GM21360 (cell line): Measurements from ENCODE around the gene DESI2.
"Not testable (repeated sequence)": the region's sequence is repeated elsewhere in the genome, so short reads cannot be mapped to it uniquely, and the experiment has no call there.

ENCODE experiments used
- ATAC-seq: cut with Tn5 transposase; IDR thresholded peaks from one replicate; pipeline ENCODE4 v1.9.1; 2021; ENCODE audit warnings: mild to moderate bottlenecking, moderate library complexity; ENCODE audit not compliant: unreplicated experiment

DESI2 gene

DNA sequence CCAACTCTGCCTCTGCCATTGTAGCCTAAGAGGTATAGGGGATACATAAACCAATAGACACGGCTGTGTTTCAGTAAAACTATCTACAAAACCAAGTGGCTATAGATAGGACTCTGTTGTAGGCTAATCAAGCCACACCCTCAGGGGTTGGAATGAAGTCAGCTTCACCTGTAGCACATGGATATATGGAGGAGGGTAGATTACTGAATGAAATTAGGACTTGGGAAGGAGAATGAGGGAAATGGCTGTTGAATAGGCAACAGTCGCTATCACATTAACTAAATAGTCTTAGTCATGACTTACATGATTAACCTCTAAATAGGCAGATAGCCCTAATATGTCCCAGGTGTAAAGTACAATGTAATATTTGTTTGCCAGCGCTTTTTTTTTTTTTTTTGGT is 49.7 kb downstream of the DESI2 start:
- no peak for ATAC-seq

GRCh38 chr1:244704107-244704506 is 51.2 kb downstream of the DESI2 start:
- no peak for ATAC-seq

DNA sequence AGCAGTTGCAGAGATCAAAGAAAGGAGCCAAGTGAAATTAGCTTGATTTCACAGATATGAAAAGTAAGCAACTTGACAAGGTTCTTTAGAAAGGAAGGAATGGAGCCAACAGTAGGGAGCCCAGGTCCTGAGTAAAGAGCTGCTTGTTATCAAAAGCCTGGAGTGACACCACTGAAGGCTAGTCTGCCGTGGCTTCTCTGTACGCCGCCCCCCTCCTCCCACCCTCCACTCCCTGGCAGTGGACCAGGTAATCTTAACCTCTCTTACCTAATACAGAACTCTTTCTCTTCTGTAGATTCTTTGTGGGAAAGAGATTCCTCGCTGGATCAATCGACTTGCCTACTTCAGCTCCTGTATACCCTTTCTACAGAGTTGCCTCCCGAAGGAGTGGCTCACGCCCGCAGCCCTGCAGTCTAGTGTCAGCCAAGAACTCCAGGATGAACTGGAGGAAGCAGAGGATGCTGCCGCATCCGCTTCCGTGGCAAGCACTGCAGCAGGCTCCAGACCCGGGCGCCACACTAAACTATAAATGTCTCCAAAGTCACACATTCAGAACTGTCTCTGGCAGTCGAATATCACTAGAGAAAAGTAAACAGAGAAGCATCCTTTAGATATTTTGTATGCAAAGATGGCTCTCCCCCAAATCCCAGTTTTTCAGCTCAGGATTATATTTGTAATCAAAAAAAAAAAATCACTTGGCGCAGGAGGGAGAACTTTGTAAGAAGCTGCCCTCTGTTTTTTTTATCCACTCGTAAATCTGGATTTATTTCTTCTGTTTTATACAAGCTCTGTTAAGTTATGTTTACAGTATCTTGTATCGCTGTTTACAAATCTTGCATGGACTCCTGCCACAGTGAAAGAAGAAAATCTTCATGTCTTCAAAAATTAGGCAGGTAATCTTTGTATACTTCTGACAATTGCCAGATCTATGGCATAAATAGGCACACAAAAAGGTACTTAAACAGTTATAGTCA is 52.6 kb downstream of the DESI2 start:
- ATAC-seq, result no peak

DNA sequence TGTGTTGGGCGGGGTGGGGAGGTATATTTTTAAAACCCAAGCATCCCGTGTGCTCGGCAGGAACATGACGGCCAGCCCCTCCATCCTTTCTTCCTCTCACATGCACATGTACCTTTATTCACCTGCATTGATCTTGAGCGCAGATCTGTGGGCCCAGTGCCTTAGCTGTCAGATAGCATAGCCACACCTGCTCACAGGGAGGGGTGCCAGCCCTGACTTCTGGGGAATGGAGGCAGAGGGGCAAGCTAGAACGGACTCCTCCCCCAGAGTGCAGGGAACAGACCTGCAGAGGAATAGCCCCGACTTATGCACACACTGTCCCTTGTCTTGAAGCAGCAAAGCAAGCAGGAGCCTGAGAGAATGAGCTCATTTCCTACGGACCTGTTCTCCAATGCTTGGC is 56.1 kb downstream of the DESI2 start:
- no peak for ATAC-seq

DNA sequence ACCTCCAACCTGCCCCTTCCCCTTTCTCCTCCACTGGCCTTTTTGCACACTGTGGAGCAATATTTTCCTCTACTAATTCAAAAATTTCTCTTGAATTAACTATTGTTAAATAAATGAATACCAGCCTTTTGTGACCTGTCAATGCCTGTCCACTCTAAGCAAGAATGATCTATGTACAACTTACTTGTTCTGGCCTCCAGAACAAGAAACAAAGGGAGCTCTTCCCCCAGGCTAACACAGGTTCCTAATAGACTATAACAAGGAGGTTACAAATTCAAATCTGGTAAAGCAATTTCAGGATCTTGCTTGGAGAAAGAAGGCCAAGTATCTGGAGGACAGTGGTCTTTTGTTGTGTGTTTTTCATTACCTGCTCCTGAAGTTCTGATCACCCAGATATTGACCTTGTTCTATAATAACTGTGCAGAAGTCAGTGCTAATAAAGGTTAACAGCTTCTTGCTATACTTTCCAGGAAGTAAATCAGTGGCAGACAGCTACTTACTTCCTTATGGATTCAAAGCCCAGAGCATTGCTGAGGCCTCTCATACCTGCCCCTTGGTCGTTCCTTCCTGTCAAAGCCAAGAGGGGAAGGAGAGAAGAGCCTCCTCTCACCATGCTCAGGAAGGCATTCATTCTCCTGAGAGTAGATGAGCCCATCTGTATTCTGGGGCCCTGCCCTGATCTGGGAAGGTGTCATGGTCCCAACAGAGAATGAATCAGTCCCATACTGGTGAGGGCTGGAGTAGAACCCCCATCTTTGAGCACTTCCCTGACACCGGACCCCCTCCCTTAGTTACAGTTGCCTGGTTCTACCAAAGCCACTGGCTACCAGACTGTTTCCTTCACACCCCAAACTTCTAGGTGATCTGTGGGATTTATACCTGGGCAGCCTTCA is 56.8 kb downstream of the DESI2 start:
- ATAC-seq, result no peak

DNA sequence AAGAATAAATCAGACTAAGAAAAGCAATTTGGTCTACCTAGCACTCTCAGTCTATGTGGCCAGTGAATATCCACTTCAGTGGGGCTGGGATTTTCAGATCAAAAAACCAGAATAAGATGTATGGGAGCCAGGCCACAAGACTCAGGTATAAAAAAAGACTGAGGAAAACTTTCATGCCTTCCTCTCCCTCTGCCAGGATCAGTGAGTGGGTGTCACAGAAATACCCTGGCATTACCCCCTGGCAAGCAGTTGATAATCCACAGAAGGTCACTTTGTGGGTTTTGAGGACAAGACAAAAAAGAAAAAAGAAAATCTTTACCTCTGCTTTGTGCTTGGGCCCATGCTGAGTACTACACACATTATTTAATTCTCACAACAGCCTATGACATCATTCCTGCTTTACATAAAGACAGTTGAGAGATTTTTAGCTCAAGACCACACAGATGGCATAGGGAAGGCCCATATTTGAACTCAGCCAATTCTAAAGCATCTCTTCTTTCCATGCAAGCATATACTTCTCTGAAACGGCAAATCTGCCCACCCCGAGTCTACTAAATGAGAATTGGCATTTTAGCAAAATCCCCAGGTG is 57.6 kb downstream of the DESI2 start:
- no peak for ATAC-seq

GRCh38 chr1:244712669-244713068 is 59.7 kb downstream of the DESI2 start:
- ATAC-seq, result no peak

GRCh38 chr1:244713332-244713731 is 60.4 kb downstream of the DESI2 start:
- no peak for ATAC-seq

DNA sequence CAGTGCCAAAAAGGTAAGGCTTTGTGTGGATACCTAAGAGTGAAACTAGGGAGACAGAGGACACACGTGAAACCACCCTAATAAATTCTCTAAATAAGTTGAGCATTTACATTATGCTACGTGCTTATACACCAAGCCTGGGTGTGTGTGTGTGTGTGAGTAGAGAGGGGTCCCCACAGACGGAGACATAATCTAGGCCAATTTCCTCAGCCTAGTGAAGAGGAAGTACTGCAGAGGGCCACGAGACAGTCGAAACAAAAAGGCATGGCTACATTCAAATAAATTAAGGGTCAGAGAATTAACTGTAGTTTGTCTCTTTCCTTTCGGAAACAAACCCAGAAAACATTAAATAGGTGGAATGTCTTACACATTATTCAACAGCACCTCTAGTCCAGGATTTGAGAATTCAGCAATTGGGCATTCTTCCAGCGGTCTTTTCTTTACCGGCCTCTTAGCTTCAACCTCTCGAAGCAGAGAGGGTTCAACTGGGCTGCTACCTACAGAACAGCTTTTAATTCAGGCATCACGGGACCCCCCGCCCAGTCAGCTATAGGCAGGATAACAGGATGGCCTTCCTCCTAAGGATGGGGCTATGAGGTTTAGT is 75.0 kb downstream of the DESI2 start:
- ATAC-seq, result no peak

GRCh38 chr1:244730153-244730933 is 77.4 kb downstream of the DESI2 start:
- ATAC-seq, result no peak

DNA sequence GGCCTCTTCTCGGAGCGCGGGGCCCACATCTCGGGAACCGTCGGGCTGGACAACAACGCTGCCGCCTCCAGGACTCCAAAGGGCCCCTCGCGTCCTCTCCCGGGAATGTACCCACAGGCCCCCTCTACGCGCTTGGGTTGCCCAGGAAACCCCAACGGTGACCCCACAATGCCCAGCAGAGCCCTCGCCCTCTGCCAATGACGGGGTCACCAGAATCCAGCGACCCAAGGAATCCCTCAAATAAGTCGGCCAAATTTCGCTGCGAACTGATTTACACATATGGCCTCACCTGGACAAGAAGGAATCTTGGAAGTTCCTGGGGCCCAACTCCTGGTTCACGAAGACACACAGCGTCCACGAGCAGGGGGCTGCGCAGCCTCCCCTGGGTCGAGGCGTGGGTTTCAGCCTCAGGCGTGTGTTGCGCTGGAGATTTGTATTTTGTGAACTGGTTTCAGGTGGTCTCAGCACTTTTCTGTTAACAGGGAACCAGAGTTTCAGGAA is 78.1 kb downstream of the DESI2 start:
- ATAC-seq, result no peak

GRCh38 chr1:244731651-244732050 is 78.7 kb downstream of the DESI2 start:
- ATAC-seq, result no peak

DNA sequence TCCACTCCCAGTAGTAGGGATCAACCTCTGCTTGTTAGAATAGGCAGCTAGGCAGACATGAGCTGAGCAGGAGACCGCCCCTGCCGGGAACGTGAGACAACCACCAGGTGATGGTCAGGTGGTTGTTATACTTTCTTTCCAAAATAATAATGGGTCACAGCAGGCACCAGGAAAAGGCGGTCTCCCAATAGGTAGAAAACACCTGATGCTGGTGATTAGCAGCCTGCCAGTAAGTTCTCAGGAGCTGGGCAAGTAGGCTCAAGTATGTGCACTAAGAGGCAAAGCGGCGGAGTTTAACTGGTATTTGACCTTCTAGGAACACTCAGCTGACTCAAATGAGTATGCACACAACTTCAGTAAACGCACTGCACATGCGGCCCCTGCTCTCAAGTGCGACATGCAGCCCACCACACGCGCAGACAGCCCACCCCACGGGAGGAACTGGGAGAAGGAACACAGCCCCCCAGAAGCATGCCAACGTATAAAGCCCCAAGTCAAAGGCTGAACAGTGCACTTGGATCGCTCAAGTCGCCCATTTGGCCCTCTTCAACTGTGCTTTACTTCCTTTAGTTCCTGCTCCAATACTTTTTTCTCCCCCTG is 80.0 kb downstream of the DESI2 start:
- no peak for ATAC-seq

DNA sequence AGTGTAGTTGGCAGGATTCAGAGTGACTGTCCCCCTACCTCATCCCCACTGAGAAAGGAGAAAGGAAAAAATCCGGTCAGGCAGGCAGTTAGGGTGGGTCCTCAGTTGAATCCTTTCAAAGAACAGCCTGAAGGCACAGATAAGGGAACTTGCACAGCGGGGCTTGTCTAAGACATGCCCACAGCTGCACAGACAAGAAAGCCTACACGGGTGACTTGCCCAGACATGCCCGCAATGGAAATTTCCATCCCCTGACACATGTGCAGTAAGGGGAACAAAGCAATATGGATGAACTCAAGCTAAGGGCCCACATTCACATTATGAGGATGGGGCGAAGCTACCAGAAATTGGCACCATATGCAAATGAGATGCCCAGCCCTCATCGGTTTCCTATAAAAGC is 82.5 kb downstream of the DESI2 start:
- ATAC-seq, result no peak

DNA sequence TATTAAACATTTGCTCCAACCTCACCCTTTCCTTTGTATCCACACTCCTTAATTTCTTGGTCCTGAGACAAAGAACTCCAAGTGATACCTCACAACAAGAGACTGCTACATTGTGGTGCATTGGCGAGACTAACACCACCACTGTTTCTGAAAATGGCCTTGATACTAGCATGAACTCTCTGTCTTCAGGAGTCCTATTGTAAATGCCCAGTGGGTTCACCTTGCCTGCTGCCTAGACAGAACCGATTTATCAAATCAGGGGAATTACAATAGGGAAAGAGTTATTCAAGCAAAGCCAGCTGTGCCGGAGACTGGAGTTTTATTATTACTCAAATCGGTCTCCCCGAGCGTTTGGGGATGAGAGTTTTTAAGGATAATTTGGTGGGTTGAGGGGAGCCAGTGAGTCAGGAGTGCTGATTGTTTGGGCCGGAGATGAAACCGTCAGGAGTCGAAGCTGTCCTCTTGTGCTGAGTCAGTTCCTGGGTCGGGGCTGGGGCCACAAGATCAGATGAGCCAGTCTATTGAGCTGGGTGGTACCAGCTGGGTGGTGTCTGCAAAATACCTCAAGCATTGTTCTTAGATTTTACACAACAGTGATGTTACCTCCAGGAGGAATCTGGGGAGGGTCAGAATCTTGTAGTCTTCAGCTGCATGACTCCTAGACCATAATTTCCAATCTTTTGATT is 83.1 kb downstream of the DESI2 start:
- ATAC-seq, result no peak

- not testable (repeated sequence) for ATAC-seq
These were observed 86.2 kb downstream of the DESI2 start for GRCh38 chr1:244739140-244739539.

DNA sequence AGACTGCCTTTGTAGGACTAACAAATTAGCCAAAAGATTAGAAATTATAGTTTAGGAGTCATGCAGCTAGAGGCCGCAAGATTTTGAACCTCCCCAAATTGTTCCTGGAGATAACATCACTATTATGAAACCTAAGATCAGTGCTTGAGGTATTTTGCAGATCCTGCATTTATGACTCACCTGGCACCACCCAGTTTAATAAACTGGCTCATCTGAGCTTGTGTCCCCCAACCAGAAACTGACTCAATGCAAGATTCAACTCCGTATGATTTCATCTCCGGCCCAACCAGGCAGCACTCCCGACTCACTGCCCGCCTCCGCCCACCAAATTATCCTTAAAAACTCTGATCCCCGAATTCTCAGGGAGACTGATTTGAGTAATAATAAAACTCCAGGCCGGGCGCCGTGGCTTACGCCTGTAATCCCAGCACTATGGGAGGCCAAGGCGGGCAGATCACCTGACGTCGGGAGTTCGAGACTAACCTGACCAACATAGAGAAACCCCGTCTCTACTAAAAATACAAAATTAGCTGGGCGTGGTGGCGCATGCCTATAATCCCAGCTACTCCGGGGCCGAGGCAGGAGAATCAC is 87.2 kb downstream of the DESI2 start:
- not testable (repeated sequence) for ATAC-seq

GRCh38 chr1:244741692-244742091 is 88.8 kb downstream of the DESI2 start:
- no peak for ATAC-seq
